GM18867 (cell line): ENCODE data around the gene STPG4.

Experiments
- ATAC-seq: cut with Tn5 transposase; IDR thresholded peaks from one replicate; pipeline ENCODE4 v1.9.1; 2021; ENCODE audit warnings: mild to moderate bottlenecking, moderate library complexity; ENCODE audit not compliant: unreplicated experiment

STPG4 gene

GRCh38 chr2:47073217-47073616 lies 81.9 kb downstream of the STPG4 start:
- no peak for ATAC-seq

- ATAC-seq = no peak
Observed at GRCh38 chr2:47072728-47073191, 82.3 kb downstream of the STPG4 start.

GRCh38 chr2:47072018-47072691 lies 83.0 kb downstream of the STPG4 start:
- ATAC-seq = peak; percentile 6

- ATAC-seq = peak; percentile 68
Observed at GRCh38 chr2:47070920-47071824, 83.9 kb downstream of the STPG4 start.

- ATAC-seq = no peak
Observed at GRCh38 chr2:47070155-47070919, 84.8 kb downstream of the STPG4 start.

GRCh38 chr2:47069628-47070154 lies 85.4 kb downstream of the STPG4 start:
- ATAC-seq = no peak

- no peak for ATAC-seq
Observed at GRCh38 chr2:47068981-47069627, 86.0 kb downstream of the STPG4 start.

- ATAC-seq = no peak
Observed at GRCh38 chr2:47067788-47068407, 87.2 kb downstream of the STPG4 start.

- ATAC-seq = no peak
Observed at GRCh38 chr2:47065771-47066380, 89.2 kb downstream of the STPG4 start.

- ATAC-seq = no peak
Observed at GRCh38 chr2:47065343-47065742, 89.8 kb downstream of the STPG4 start.

GRCh38 chr2:47064106-47064505 lies 91.0 kb downstream of the STPG4 start:
- ATAC-seq = no peak

- no peak for ATAC-seq
Observed at GRCh38 chr2:47063538-47063930, 91.6 kb downstream of the STPG4 start.

GRCh38 chr2:47062681-47063537 lies 92.2 kb downstream of the STPG4 start:
- no peak for ATAC-seq

GRCh38 chr2:47061944-47062678 lies 93.0 kb downstream of the STPG4 start:
- ATAC-seq = no peak

- ATAC-seq = no peak
Observed at GRCh38 chr2:47060652-47061170, 94.4 kb downstream of the STPG4 start.

GRCh38 chr2:47058003-47058931 lies 96.8 kb downstream of the STPG4 start:
- ATAC-seq = peak; percentile 50

GRCh38 chr2:47057687-47058002 lies 97.5 kb downstream of the STPG4 start:
- no peak for ATAC-seq
